ENCODE measurements around the gene ACOX2. TPM values are rescaled to one million over a fixed set of nuclear protein-coding genes. Genes with fewer than 3 reads are reported as not detected.

The ACOX2 gene
- total RNA-seq, 1 experiment from 2014 or later = 0.85 TPM

- H4K5ac ChIP-seq (ENCODE audit: insufficient read length, low read depth, low read length) = no peak overlapping the region
- no peak overlapping the region for H2AK5ac ChIP-seq (ENCODE audit: insufficient read length, low read length)
- H3K79me2 ChIP-seq (ENCODE audit: insufficient read depth, low read length) = no peaks in the 10 kb centered on the region
- H2AFZ ChIP-seq (ENCODE audit: low read length) = peak overlapping the region; percentile 98
- no peak overlapping the region for H3K4ac ChIP-seq (ENCODE audit: low read depth, low read length)
- H4K8ac ChIP-seq (replicated peaks; ENCODE audit: insufficient read length, low read depth, low read length) = peak overlapping the region; percentile 41
- Mint-ChIP-seq H3K9me3 (no peaks in the 10 kb centered on the region), H3K27ac (peak overlapping the region; percentile 91 to 97 (median 96)), H3K36me3 (ENCODE audit: insufficient read depth in 1 of 3, low read depth in 3 of 3) (no peaks in the 10 kb centered on the region), H3K27me3 (ENCODE audit: low read depth) (no peaks in the 10 kb centered on the region), H3K4me1 (peaks cover 11 to 12% of the 10 kb centered on the region in 2 experiments), H3K4me3 (peak overlapping the region in 1 of 2 experiments; percentile 6; a peak in 1 of 5 replicates)
- peak; percentile 91 for TF ChIP-seq CTCF (conservative IDR thresholded peaks at IDR 0.05)
- no peaks in the 10 kb centered on the region for H3K27me3 ChIP-seq (ENCODE audit: insufficient read depth, low read length)
- H2BK15ac ChIP-seq (ENCODE audit: low read depth, low read length) = no peak overlapping the region; the same call in 1 of the 2 replicates
- WGBS (ENCODE audit: extremely low coverage, insufficient read length, low lambda C conversion rate) = no CpG with 5 or more reads among the region's 18 CpGs
- peaks cover 5% of the 10 kb centered on the region; the same call in 1 of the 2 replicates for H3K4me1 ChIP-seq (ENCODE audit: insufficient read depth, low read length)
- H3T11ph ChIP-seq (ENCODE audit: low read length) = no peak overlapping the region
- H4K91ac ChIP-seq (ENCODE audit: insufficient read length, low read depth, low read length) = no peak overlapping the region
- H3K23ac ChIP-seq (ENCODE audit: insufficient read length, low read depth, low read length) = no peak overlapping the region
- no peaks in the 10 kb centered on the region for H3K9me3 ChIP-seq (ENCODE audit: control insufficient read depth, low read depth, low read length)
- no peak overlapping the region for H2BK5ac ChIP-seq (ENCODE audit: insufficient read length, low read length)
- no peak overlapping the region for H2BK12ac ChIP-seq (ENCODE audit: insufficient read length, low read depth, low read length)
- peak overlapping the region; percentile 57 for H3K27ac ChIP-seq (ENCODE audit: insufficient read length, low read depth, low read length)
- H3K9ac ChIP-seq (ENCODE audit: extremely low read depth, insufficient read length, low read length) = no peak overlapping the region
- H3K56ac ChIP-seq (ENCODE audit: insufficient read length, low read depth, low read length) = no peak overlapping the region
- DNase-seq = peak; percentile 85
- no peak overlapping the region for H3K14ac ChIP-seq (ENCODE audit: insufficient read depth, low read length)
- H3K79me1 ChIP-seq (ENCODE audit: insufficient read depth, low read depth, low read length, poor library complexity, severe bottlenecking) = no peaks in the 10 kb centered on the region
- no peak overlapping the region for H2BK120ac ChIP-seq (ENCODE audit: low read depth, low read length, poor library complexity, severe bottlenecking)
- peak overlapping the region; percentile 45 for H2BK20ac ChIP-seq (ENCODE audit: low read depth, low read length, poor library complexity, severe bottlenecking)
- no peaks in the 10 kb centered on the region for H3K23me2 ChIP-seq (ENCODE audit: insufficient read length, low read depth, low read length, poor library complexity, severe bottlenecking)
- no peak overlapping the region for H3K18ac ChIP-seq (ENCODE audit: insufficient read length, low read depth, low read length)
- H3K4me2 ChIP-seq (ENCODE audit: insufficient read depth, insufficient read length, low read length) = peak overlapping the region; percentile 55
- no peaks in the 10 kb centered on the region for H4K20me1 ChIP-seq (ENCODE audit: control insufficient read depth, insufficient read depth, insufficient read length)
Observed at GRCh38 chr3:58463181-58463941, 73.6 kb downstream of the ACOX2 start.
